Mucosa of stomach (tissue), 1 donor: Measurements from ENCODE around the gene FBXL15.

Experiments used
- H3K27me3 ChIP-seq: one replicate; pipeline ENCODE4 v1.7.0; 2013; ENCODE audit warnings: mild to moderate bottlenecking, low read length; ENCODE audit not compliant: control insufficient read depth, insufficient read depth
- H3K36me3 ChIP-seq: one replicate; pipeline ENCODE4 v1.7.0; 2013; ENCODE audit warnings: low read length; ENCODE audit not compliant: control insufficient read depth, insufficient read depth
- H3K4me1 ChIP-seq: one replicate; pipeline ENCODE4 v1.7.0; 2013; ENCODE audit warnings: mild to moderate bottlenecking, low read length; ENCODE audit not compliant: control insufficient read depth, insufficient read depth
- H3K4me3 ChIP-seq: one replicate; pipeline ENCODE4 v1.7.0; 2013; ENCODE audit warnings: low read length
- H3K9ac ChIP-seq: one replicate; pipeline ENCODE4 v1.7.0; 2013; ENCODE audit warnings: mild to moderate bottlenecking, low read length, moderate library complexity
- H3K9me3 ChIP-seq: one replicate; pipeline ENCODE4 v1.7.0; 2013; ENCODE audit warnings: mild to moderate bottlenecking, low read length, moderate library complexity; ENCODE audit not compliant: control insufficient read depth
- donor health status: Pancreatic carcinoma.

Gene FBXL15

GRCh38 chr10:102393411-102394078 is 27.1 kb upstream of the FBXL15 start:
- Histone ChIP-seq H3K9me3 (no peaks in the 10 kb centered on the region), H3K4me3 (peak overlapping the region; percentile 94), H3K36me3 (no peaks in the 10 kb centered on the region), H3K9ac (peak overlapping the region; percentile 82), H3K4me1 (peaks cover 21% of the 10 kb centered on the region), H3K27me3 (no peaks in the 10 kb centered on the region)

DNA sequence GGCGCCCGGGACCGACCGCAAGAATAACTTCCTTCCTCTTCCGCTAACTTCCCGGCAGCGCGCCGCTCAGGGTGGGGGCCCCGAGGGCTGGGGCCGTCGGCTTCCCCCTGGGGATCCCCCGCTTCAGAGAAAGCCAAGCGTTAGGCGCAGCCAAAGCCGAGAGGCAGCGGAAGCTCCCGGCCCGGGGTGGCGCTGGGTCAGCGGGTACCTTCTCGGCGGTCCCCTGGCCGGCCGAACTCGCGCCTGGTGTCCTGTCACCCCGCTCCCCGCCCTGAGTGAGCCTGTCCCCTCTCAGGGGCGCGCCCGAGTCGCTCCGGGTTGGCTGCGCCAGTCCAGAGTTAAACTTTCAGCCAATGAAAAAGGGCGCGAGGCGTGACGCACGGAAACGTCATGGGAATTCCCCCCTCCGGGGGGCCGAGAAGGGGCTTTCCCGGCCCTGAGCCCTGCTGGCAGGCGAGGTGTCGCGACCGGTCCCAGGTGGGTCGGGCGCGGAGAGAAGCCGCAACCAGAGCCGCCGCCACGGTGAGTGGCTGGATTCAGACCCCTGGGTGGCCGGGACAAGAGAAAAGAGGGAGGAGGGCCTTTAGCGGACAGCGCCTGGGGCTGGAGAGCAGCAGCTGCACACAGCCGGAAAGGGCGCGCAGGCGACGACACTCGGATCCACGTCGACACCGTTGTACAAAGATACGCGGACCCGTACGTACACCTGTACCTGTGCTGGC is 26.4 kb upstream of the FBXL15 start:
- no peaks in the 10 kb centered on the region for H3K9me3 ChIP-seq
- peaks cover 23% of the 10 kb centered on the region for H3K4me1 ChIP-seq

DNA sequence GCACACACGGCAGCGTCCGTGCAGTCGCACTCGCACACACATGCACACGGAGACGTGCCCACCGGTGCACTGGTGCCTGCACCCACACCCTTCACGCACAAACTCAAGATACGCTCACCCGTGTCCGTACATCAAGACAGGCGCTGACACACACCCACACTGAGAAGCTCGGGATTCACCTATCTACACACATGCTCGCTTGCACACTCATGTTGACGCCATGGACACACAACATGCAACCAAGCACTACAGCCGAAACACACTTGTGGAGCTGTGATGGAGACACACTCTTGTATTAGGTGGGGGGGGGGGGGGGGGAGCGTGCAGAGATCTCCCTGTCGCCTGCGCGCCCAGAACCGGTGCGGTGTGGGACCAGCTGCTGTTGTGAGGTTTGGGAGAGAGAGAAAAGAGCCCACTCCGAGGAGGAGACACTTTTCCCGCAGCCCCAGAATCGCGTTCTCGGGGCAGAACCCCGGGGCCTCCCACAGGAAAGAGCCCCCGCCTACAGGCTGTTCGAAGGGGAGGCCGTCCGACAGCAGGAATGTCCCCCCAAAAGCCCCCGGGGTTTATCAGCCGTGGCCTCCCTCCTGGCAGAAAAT is 25.7 kb upstream of the FBXL15 start:
- H3K9ac ChIP-seq: peak overlapping the region; percentile 82
- H3K9me3 ChIP-seq: no peaks in the 10 kb centered on the region
- no peaks in the 10 kb centered on the region for H3K27me3 ChIP-seq
- peak overlapping the region; percentile 94 for H3K4me3 ChIP-seq
- peaks cover 23% of the 10 kb centered on the region for H3K4me1 ChIP-seq
- no peaks in the 10 kb centered on the region for H3K36me3 ChIP-seq

More for the DNA sequence above, 26.4 kb upstream of the FBXL15 start:
- Histone ChIP-seq H3K36me3 (no peaks in the 10 kb centered on the region), H3K9ac (peak overlapping the region; percentile 82), H3K4me3 (peak overlapping the region; percentile 94), H3K27me3 (no peaks in the 10 kb centered on the region)

GRCh38 chr10:102395400-102396316 is 25.0 kb upstream of the FBXL15 start, which contains the start of gene NFKB2:
TSS of gene NFKB2 (plus strand) at chr10:102395705. CDS start at chr10:102395960, 255 bp downstream.
- Histone ChIP-seq H3K9me3 (no peaks in the 10 kb centered on the region), H3K4me3 (peak within 1 kb of the TSS; percentile 94), H3K27me3 (no peaks in the 10 kb centered on the region), H3K4me1 (peaks cover 21% of the 10 kb centered on the region), H3K36me3 (peaks cover 2% of the 10 kb centered on the region), H3K9ac (peak within 1 kb of the TSS; percentile 82)

DNA sequence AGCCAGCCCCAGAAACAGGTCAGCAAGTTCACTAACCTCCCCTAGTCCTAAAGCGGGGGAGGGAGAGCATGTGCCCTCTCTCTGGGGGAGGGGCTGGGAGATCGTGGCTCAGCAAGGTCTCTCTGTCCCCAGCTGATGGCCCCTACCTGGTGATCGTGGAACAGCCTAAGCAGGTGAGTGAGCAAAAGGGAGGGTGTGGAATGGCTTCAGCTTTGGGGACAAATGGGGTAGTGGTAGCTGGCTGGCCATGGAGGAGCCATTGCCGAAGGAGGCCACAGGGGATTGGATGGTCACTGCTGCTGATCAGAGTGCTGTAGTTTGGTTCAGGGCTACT is 24.4 kb upstream of the FBXL15 start:
- Histone ChIP-seq H3K36me3 (peaks cover 2% of the 10 kb centered on the region), H3K4me1 (peaks cover 21% of the 10 kb centered on the region), H3K9me3 (no peaks in the 10 kb centered on the region), H3K9ac (peak overlapping the region; percentile 71), H3K4me3 (peak overlapping the region; percentile 80), H3K27me3 (no peaks in the 10 kb centered on the region)

- peaks cover 2% of the 10 kb centered on the region for H3K36me3 ChIP-seq
- H3K9me3 ChIP-seq: no peaks in the 10 kb centered on the region
- H3K4me1 ChIP-seq: peaks cover 21% of the 10 kb centered on the region
- H3K4me3 ChIP-seq: peak overlapping the region; percentile 80
- H3K27me3 ChIP-seq: no peaks in the 10 kb centered on the region
- H3K9ac ChIP-seq: peak overlapping the region; percentile 71
Measured at GRCh38 chr10:102396730-102397151, 23.9 kb upstream of the FBXL15 start.

GRCh38 chr10:102397222-102398171 is 23.1 kb upstream of the FBXL15 start:
- Histone ChIP-seq H3K9me3 (no peaks in the 10 kb centered on the region), H3K9ac (peak overlapping the region; percentile 71), H3K27me3 (no peaks in the 10 kb centered on the region), H3K36me3 (peaks cover 2% of the 10 kb centered on the region), H3K4me1 (peaks cover 21% of the 10 kb centered on the region), H3K4me3 (no peak overlapping the region)

GRCh38 chr10:102398172-102399020 is 22.2 kb upstream of the FBXL15 start:
- no peaks in the 10 kb centered on the region for H3K9me3 ChIP-seq
- peaks cover 22% of the 10 kb centered on the region for H3K4me1 ChIP-seq
- H3K36me3 ChIP-seq: peaks cover 2% of the 10 kb centered on the region
- no peak overlapping the region for H3K9ac ChIP-seq
- no peak overlapping the region for H3K4me3 ChIP-seq
- H3K27me3 ChIP-seq: no peaks in the 10 kb centered on the region

DNA sequence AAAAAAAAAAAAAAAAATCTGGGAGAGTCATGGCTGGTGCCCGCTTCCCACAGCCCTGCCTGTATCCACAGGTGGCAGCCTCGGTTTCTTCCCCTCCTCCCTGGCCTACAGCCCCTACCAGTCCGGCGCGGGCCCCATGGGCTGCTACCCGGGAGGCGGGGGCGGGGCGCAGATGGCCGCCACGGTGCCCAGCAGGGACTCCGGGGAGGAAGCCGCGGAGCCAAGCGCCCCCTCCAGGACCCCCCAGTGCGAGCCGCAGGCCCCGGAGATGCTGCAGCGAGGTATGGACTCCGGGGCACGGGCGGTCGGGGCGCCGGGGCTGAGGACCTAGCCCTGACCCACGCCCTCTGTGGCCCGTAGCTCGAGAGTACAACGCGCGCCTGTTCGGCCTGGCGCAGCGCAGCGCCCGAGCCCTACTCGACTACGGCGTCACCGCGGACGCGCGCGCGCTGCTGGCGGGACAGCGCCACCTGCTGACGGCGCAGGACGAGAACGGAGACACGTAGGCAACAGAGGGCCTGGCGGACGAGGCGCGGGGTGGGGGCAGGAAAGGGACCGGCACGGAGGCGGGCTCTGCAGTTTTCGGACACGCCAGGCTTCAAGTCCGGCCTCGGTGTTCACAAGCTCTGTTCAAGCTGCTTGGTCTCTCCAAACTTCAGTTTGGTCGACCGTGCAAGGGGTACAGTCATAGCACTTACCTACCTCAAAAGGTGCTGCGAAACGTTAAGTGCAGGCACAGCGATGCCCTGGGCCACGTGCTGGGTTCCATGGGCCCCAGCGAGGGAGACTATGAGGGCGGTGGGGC is 21.2 kb upstream of the FBXL15 start:
- Histone ChIP-seq H3K4me3 (peak overlapping the region; percentile 19), H3K9ac (peak overlapping the region; percentile 1), H3K4me1 (peaks cover 24% of the 10 kb centered on the region), H3K9me3 (no peaks in the 10 kb centered on the region), H3K36me3 (peaks cover 2% of the 10 kb centered on the region), H3K27me3 (no peaks in the 10 kb centered on the region)

DNA sequence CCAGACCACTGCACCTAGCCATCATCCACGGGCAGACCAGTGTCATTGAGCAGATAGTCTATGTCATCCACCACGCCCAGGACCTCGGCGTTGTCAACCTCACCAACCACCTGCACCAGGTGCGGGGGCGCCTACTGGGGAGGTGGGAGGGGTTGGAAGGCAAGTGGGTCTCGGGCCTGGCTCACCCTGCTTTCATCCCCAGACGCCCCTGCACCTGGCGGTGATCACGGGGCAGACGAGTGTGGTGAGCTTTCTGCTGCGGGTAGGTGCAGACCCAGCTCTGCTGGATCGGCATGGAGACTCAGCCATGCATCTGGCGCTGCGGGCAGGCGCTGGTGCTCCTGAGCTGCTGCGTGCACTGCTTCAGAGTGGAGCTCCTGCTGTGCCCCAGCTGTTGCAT is 20.6 kb upstream of the FBXL15 start:
- H3K36me3 ChIP-seq: peaks cover 2% of the 10 kb centered on the region
- peak overlapping the region; percentile 1 for H3K9ac ChIP-seq
- H3K4me1 ChIP-seq: peaks cover 24% of the 10 kb centered on the region

More for the DNA sequence above, 20.6 kb upstream of the FBXL15 start:
- Histone ChIP-seq H3K4me3 (no peak overlapping the region), H3K27me3 (no peaks in the 10 kb centered on the region), H3K9me3 (no peaks in the 10 kb centered on the region)
